Fibroblast of the conjunctiva (primary cell): Measurements from ENCODE around the gene FOXK1.

Experiments used
- DNase-seq: peaks from one replicate; pipeline ENCODE4 v3.0.0-alpha.2; 2010; ENCODE audit warnings: low read depth

The FOXK1 gene

DNA sequence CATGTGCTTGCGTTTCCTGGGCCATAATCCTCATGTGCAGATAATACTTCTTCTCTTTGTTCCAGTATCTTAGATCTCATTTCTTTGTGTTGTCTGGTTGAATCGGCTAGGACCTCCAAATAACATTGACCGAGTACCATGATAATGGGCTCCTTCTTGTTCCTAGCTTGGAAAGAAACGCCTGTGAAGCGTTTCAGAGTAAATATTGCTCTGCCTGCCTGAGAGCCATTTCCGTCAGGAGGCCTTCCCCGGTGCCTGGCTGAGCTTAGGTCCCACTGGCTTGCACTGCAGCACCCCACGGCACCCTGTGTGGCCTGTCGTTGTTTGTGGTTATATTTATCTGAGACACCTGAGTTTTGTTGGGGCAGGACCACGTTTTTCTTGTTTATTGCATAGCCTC is 17.7 kb downstream of the FOXK1 start:
- no peak for DNase-seq

DNA sequence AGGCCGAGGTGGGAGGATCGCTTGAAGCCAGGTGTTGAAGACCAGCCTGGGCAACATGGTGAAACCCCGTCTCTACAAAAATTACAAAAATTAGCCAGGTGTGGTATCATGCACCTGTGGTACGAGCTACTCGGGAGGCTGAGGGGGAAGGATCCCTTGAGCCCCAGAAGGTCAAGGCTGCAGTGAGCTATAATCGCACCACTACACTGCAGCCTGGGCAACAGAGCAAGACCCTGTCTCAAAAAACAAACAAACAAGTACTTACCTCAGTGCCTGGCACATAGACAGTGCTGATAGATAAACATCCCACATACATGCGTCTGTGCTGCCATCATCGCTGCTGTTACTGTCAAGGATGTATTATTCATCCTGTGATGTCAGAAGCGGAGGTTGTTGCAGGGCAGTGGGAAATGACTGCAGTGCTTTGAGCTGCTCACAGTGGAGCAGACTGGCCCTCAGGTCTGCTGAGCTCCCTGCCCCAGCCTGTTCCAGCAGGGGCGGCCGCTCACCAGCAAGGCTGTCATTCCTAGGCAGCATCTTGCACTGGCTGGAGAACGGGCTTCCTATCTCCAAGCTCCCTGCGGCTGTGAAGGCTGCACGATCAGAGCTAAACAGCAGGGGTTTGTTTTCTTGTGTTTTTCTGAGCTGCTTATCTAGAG is 18.6 kb downstream of the FOXK1 start:
- no peak for DNase-seq

GRCh38 chr7:4702961-4703512 is 20.9 kb downstream of the FOXK1 start:
- DNase-seq = no peak

DNA sequence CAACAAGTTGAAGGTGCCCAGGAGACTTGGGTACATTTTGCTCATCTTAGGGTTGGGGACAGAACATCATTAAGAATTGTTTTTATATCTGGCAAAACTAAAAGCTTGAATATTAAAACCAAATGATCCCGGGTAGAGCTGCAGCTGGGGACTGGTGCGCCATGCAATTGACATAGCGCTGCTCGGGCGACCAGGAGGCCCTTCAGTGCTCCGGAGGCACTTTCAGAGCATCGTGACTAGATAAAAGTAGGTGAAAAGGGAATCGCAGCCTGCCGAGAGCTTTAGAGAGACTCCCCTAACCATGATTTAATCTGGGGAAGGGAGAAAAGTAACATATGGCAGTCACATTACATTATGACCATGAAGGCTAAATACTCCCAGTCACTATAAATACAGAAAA is 21.4 kb downstream of the FOXK1 start:
- no peak for DNase-seq

- DNase-seq = no peak
Observed at GRCh38 chr7:4706384-4707216, 24.5 kb downstream of the FOXK1 start.

DNA sequence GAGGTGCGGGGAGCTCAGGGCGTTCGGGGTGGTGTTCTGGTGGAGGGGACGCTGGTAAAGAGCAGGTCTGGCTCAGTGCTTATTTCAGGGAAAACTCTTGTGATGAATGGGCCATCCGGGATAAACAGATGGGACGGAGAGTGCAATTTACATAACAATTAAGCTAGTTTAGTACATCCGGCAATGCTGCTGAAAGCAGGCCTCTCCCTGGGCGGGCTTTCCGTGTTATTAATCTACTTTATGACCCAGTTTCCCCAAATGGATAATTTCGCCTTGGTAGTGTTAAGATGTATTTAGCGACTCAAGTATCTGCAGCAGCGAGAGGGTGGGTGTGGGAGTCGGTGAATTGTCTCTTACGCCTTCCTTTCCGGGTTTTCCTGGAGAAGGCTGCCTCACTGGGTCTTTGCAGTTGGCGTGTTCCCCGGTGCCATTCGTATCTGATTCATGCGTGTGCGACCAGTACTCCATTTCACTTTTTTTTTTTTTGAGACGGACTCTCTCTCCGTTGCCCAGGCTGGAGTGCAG is 25.2 kb downstream of the FOXK1 start:
- DNase-seq = no peak

- DNase-seq = no peak
Observed at GRCh38 chr7:4707980-4708411, 25.9 kb downstream of the FOXK1 start.

- no peak for DNase-seq
Observed at GRCh38 chr7:4709187-4709586, 27.1 kb downstream of the FOXK1 start.

DNA sequence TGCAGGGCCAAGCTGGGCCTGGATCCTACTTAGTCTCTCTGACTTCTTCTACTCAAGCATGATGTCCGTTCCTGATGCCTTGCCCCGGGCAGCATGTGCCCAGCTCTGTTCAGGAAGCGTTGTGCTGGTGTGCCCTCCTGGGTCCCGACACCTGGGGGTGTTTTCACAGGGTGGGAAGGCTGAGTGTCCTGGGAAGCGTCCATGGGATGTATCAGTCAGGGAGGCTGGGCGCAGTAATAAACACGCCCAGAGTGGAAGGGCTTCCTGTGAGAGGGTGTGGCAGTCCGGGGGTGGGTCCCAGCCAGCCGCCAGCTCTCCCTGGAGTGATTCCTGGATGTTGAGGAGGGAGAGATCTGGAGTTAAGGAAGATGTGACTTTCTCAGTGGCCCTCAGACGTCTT is 29.0 kb downstream of the FOXK1 start:
- no peak for DNase-seq

- DNase-seq = no peak
Observed at GRCh38 chr7:4711634-4712033, 29.5 kb downstream of the FOXK1 start.

DNA sequence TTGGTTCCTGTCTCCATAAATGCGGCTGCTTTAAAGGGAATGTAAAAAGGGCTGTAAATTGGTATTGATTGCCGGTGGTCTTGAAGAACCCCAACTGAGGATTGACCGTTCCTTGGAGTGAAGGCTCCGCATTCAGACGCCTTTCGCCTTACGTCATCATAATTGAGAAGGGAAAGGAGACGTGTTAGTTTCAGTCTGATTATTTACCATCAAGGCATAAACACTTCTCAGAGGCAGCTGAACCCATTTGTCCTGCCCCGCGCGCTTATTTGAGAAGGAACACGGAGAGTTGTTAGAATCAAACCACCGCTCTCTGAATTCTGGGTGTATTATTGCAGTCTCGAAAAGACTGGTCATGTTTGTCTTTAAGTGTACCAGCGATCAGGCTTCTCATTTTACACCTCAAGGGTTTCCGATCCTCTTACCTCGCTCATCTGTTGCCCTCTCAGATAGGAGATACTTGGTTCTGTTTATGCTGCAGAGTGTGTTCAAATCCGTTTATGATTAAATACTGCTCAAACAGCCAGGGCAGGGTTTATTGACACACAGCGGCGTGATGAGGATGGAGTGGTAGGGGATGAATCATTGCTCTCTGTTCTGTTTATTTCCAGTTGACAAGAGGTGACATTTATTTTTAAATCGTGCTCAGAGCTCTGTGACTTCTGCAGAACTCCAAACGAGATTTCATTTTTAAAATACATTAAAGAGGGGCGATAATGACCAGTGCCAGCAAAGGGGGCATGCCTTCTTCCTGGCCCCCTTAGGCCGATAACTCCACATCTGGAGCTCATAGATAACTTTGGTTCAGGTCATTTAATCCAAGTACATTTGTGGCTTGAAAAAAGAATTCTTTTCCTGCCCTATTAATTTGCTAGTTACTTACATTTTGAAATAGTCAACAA is 30.4 kb downstream of the FOXK1 start:
- DNase-seq = peak; percentile 21

DNA sequence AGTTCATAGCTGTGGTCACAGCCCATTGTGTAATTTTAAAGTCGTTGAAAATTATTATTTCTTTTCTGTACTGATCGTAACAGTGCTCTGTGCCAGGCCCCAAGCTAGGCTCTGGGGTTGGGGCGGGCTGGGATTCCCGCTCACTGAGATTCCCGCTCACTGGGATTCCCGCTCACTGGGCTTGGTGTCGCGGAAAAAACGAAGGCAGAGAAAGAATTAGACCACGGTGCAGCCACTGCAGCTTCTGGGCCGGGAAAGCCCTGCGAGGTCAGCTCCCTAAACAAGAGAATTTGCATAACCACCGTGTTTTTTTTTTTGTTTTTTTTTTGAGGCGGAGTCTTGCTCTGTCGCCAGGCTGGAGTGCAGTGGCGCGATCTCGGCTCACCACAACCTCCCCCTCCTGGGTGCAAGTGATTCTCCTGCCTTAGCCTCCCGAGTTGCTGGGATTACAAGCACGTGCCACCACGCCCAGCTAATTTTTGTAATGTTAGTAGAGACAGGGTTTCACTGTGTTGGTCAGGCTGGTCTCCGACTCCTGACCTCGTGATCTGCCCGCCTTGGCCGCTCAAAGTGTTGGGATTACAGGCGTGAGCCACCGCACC is 31.2 kb downstream of the FOXK1 start:
- DNase-seq = peak; percentile 21

DNA sequence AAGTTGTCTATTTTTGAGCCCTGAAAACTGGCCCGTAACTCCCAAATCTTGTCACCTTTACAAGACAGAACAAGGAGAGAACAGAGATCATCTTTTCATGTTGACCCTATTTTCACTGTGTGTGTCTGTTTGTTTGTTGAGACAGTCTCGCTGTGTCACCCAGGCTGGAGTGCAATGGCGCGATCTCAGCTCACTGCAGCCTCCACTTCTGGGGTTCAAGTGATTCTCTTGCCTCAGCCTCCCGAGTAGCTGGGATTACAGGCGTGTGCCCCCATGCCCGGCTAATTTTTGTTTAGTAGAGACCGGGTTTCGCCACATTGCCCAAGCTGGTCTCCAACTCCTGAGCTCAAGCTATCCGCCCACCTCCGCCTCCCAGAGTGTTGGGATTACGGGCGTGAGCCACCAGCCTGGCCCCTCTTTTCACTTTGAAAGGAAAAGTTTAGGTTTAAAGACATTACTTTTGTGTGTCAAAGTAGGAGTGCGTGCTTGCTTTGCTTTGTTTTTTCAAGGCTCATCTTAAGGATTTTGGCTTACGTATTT is 32.1 kb downstream of the FOXK1 start:
- DNase-seq = no peak

DNA sequence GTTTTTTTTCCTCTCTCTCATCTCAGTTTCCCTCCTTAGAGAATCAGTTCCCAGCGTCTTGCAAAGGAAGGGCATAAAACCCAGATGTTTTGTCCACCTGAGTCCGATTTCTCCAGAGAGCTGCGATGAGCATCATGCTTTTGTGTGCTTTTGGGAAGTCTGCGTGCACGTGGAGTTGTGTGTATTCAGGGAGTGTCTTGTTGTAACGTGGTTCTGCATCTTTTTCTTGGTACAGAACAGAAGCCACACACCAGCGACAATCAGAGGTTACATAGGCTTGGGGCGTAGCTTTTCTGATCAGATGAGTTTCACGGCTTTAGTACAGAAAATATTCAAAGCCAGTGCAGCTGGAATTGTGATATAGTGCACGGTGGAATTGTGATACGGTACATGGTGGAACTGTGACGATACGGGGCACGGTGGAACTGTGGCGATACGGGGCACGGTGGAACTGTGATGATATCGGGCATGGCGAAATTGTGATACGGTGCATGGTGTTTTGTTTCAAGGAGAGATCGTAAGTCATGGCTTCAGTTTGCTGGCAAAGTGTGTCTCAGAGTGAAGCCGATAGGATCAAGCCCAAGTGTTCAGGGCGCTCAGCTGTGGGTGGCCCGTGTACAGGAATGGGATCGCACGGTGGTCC is 32.8 kb downstream of the FOXK1 start:
- no peak for DNase-seq

- DNase-seq = peak; percentile 60
Observed at GRCh38 chr7:4715410-4715776, 33.3 kb downstream of the FOXK1 start.

- DNase-seq = no peak
Observed at GRCh38 chr7:4716946-4717795, 35.1 kb downstream of the FOXK1 start.

GRCh38 chr7:4718075-4718474 is 36.0 kb downstream of the FOXK1 start:
- no peak for DNase-seq

GRCh38 chr7:4720225-4720624 is 38.1 kb downstream of the FOXK1 start:
- DNase-seq = no peak

GRCh38 chr7:4722308-4722707 is 40.2 kb downstream of the FOXK1 start:
- DNase-seq = no peak
